Neuronal stem cell (in vitro differentiated cells): ENCODE measurements around the gene AMBRA1.
A peak's percentile ranks its signal among the peaks of the same experiment; 100 is the strongest.

Experiments
- DNase-seq: peaks from one replicate; pipeline ENCODE4 v3.0.0-alpha.2; 2013; ENCODE audit warnings: low spot score
- H2AFZ ChIP-seq: one replicate; pipeline ENCODE4 v1.6.1; 2013; ENCODE audit warnings: mild to moderate bottlenecking, low read length, inconsistent platforms
- H2AK5ac ChIP-seq: 2 replicates; pipeline ENCODE4 v1.6.1; 2013; ENCODE audit warnings: low read depth, mild to moderate bottlenecking, inconsistent platforms, low read length, moderate library complexity, mixed read lengths
- H2BK120ac ChIP-seq: 2 replicates; pipeline ENCODE4 v1.6.1; 2013; ENCODE audit warnings: low read depth, mild to moderate bottlenecking, inconsistent platforms, low read length, moderate library complexity, mixed read lengths
- H2BK12ac ChIP-seq: one replicate; pipeline ENCODE4 v1.6.1; 2013; ENCODE audit warnings: low read length, inconsistent platforms
- H2BK15ac ChIP-seq: 2 replicates; pipeline ENCODE4 v1.6.1; 2013; ENCODE audit warnings: mild to moderate bottlenecking, low read length, inconsistent platforms, mixed read lengths
- H2BK5ac ChIP-seq: one replicate; pipeline ENCODE4 v1.6.1; 2013; ENCODE audit warnings: inconsistent platforms, mild to moderate bottlenecking, low read length, moderate library complexity
- H3K14ac ChIP-seq: one replicate; pipeline ENCODE4 v1.6.1; 2013; ENCODE audit warnings: low read length, inconsistent platforms
- H3K18ac ChIP-seq: 2 replicates; pipeline ENCODE4 v1.6.1; 2013; ENCODE audit warnings: low read length, inconsistent platforms
- H3K23ac ChIP-seq: 2 replicates; pipeline ENCODE4 v1.6.1; 2013; ENCODE audit warnings: low read depth, mild to moderate bottlenecking, mixed read lengths, low read length, inconsistent platforms; ENCODE audit not compliant: poor library complexity
- H3K27ac ChIP-seq: replicated peaks from 3 replicates; pipeline ENCODE4 v1.5.1; 2013; ENCODE audit warnings: low read length, inconsistent platforms
- H3K27me3 ChIP-seq, 3 experiments: 2 replicates each; pipeline ENCODE4 v1.6.1; 2013; ENCODE audit warnings: low read length in 3 of 3, mild to moderate bottlenecking in 2 of 3, inconsistent platforms in 1 of 3, low read depth in 1 of 3, mixed read lengths in 1 of 3, moderate library complexity in 1 of 3; ENCODE audit not compliant: control insufficient read depth in 3 of 3, insufficient read depth in 3 of 3
- H3K36me3 ChIP-seq, 2 donors: replicated peaks in 1 of 2; 2 replicates each; pipeline ENCODE4 v1.6.1; 2013; ENCODE audit warnings: low read length in 2 of 2; ENCODE audit not compliant: control insufficient read depth in 2 of 2, insufficient read depth in 2 of 2
- H3K4ac ChIP-seq: 2 replicates; pipeline ENCODE4 v1.6.1; 2013; ENCODE audit warnings: inconsistent platforms, mild to moderate bottlenecking, low read length, moderate library complexity
- H3K4me1 ChIP-seq, 2 donors: 1 replicate in 1 of 2; 2 replicates in 1 of 2; pipeline ENCODE4 v1.6.1; 2013; ENCODE audit warnings: low read length in 2 of 2, low read depth in 1 of 2; ENCODE audit not compliant: control insufficient read depth in 2 of 2, insufficient read depth in 1 of 2
- H3K4me2 ChIP-seq: one replicate; pipeline ENCODE4 v1.6.1; 2013; ENCODE audit warnings: mild to moderate bottlenecking, low read length, inconsistent platforms; ENCODE audit not compliant: insufficient read depth, poor library complexity, severe bottlenecking
- H3K4me3 ChIP-seq, 2 donors: 2 replicates each; pipeline ENCODE4 v1.5.1; 2013; ENCODE audit warnings: low read length in 2 of 2, mild to moderate bottlenecking in 2 of 2, inconsistent platforms in 1 of 2, moderate library complexity in 1 of 2
- H3K79me1 ChIP-seq: one replicate; pipeline ENCODE4 v1.6.1; 2013; ENCODE audit warnings: low read depth, mild to moderate bottlenecking, inconsistent platforms, low read length, moderate library complexity
- H3K9ac ChIP-seq: one replicate; pipeline ENCODE4 v1.6.1; 2013; ENCODE audit warnings: mild to moderate bottlenecking, low read depth, low read length, inconsistent platforms; ENCODE audit not compliant: poor library complexity
- H3K9me3 ChIP-seq, 2 donors: replicated peaks in 1 of 2; 2 replicates each; pipeline versions ENCODE3 to v1.6.1; 2013; ENCODE audit warnings: low read length in 2 of 2, mild to moderate bottlenecking in 2 of 2, inconsistent platforms in 1 of 2, low read depth in 1 of 2, mixed read lengths in 1 of 2, moderate library complexity in 1 of 2; ENCODE audit not compliant: control insufficient read depth in 2 of 2, insufficient read depth in 1 of 2
- H4K8ac ChIP-seq: one replicate; pipeline ENCODE4 v1.6.1; 2013; ENCODE audit warnings: low read depth, mild to moderate bottlenecking, inconsistent platforms, low read length, moderate library complexity
- H4K91ac ChIP-seq: one replicate; pipeline ENCODE4 v1.6.1; 2013; ENCODE audit warnings: low read length, low read depth, mild to moderate bottlenecking, inconsistent platforms; ENCODE audit not compliant: poor library complexity
- WGBS, 2 donors: extraction: QIAGEN DNeasy Blood & Tissue Kit; methylation state at CpG; one replicate each; pipeline ENCODE4 v1.1.7; 2013; ENCODE audit warnings: missing lambda C conversion rate in 2 of 2, mixed read lengths in 1 of 2; ENCODE audit not compliant: insufficient read length in 2 of 2, insufficient replicate concordance in 1 of 2; ENCODE audit errors: extremely low coverage in 2 of 2; 5-methylcytosine and 5-hydroxymethylcytosine counted together

AMBRA1 gene

GRCh38 chr11:46367916-46368267 is 225.9 kb downstream of the AMBRA1 start:
- H3K23ac ChIP-seq, result peak overlapping the region; percentile 90
- no peak overlapping the region for H3K4ac ChIP-seq
- H3K4me3 ChIP-seq, result no peak overlapping the region
- peaks cover 19 to 25% of the 10 kb centered on the region in 2 donors for H3K4me1 ChIP-seq
- no peak overlapping the region for H2AFZ ChIP-seq
- no peak overlapping the region for H2BK5ac ChIP-seq
- H2BK12ac ChIP-seq, result no peak overlapping the region
- no peak overlapping the region for H4K8ac ChIP-seq
- H3K79me1 ChIP-seq, result peaks cover 7% of the 10 kb centered on the region
- H3K27me3 ChIP-seq, result no peaks in the 10 kb centered on the region
- peak overlapping the region; percentile 66 for H2AK5ac ChIP-seq
- H3K18ac ChIP-seq, result peak overlapping the region; percentile 78
- H3K27ac ChIP-seq, result no peak overlapping the region
- no peak overlapping the region for H3K14ac ChIP-seq
- no peak overlapping the region for H4K91ac ChIP-seq
- peaks cover 0 to 2% of the 10 kb centered on the region in 2 donors for H3K9me3 ChIP-seq
- no peak overlapping the region for H3K4me2 ChIP-seq
- peaks cover 8 to 32% of the 10 kb centered on the region in 2 donors for H3K36me3 ChIP-seq
- H2BK120ac ChIP-seq, result no peak overlapping the region
- WGBS, 2 donors, result no CpG with 5 or more reads among the region's 12 CpGs
- DNase-seq, result no peak
- H2BK15ac ChIP-seq, result no peak overlapping the region
- H3K9ac ChIP-seq, result no peak overlapping the region

GRCh38 chr11:46367244-46367915 is 226.4 kb downstream of the AMBRA1 start:
- Histone ChIP-seq H4K91ac (no peak overlapping the region), H4K8ac (no peak overlapping the region), H2BK12ac (no peak overlapping the region), H3K36me3 (peaks cover 8 to 29% of the 10 kb centered on the region in 2 donors), H3K4ac (no peak overlapping the region), H3K4me3 (no peak overlapping the region), H3K9me3 (peaks cover 0 to 2% of the 10 kb centered on the region in 2 donors), H2BK120ac (no peak overlapping the region), H2BK15ac (no peak overlapping the region), H3K79me1 (peaks cover 9% of the 10 kb centered on the region), H2AFZ (no peak overlapping the region), H3K9ac (peak overlapping the region; percentile 72), H3K27me3 (no peaks in the 10 kb centered on the region), H3K14ac (no peak overlapping the region), H2AK5ac (peak overlapping the region; percentile 66), H3K18ac (peak overlapping the region; percentile 78), H3K23ac (peak overlapping the region; percentile 90), H3K4me2 (no peak overlapping the region), H3K27ac (no peak overlapping the region), H2BK5ac (peak overlapping the region; percentile 85), H3K4me1 (peaks cover 24 to 28% of the 10 kb centered on the region in 2 donors)
- WGBS, 2 donors, result no CpG with 5 or more reads among the region's 32 CpGs
- DNase-seq, result no peak

- peaks cover 30 to 31% of the 10 kb centered on the region in 2 donors for H3K4me1 ChIP-seq
- no peak for DNase-seq
These were observed 227.1 kb downstream of the AMBRA1 start for GRCh38 chr11:46366661-46367161.

GRCh38 chr11:46366260-46366659 is 227.6 kb downstream of the AMBRA1 start:
- peaks cover 0 to 2% of the 10 kb centered on the region in 2 donors for H3K9me3 ChIP-seq
- H3K4ac ChIP-seq, result no peak overlapping the region
- DNase-seq, result no peak
- H3K27me3 ChIP-seq, result no peaks in the 10 kb centered on the region
- H2BK15ac ChIP-seq, result peak overlapping the region; percentile 52
- H3K79me1 ChIP-seq, result peaks cover 16% of the 10 kb centered on the region
- H3K4me3 ChIP-seq, result no peak overlapping the region
- peak overlapping the region; percentile 52 for H3K18ac ChIP-seq
- peaks cover 33 to 35% of the 10 kb centered on the region in 2 donors for H3K4me1 ChIP-seq
- H3K36me3 ChIP-seq, result peaks cover 5 to 22% of the 10 kb centered on the region in 2 donors
- H4K8ac ChIP-seq, result no peak overlapping the region
- H2BK12ac ChIP-seq, result no peak overlapping the region
- no CpG with 5 or more reads among the region's 22 CpGs for WGBS, 2 donors
- H3K14ac ChIP-seq, result no peak overlapping the region
- H3K9ac ChIP-seq, result no peak overlapping the region
- no peak overlapping the region for H3K27ac ChIP-seq
- no peak overlapping the region for H2AK5ac ChIP-seq
- peak overlapping the region; percentile 42 for H2BK5ac ChIP-seq
- no peak overlapping the region for H3K4me2 ChIP-seq
- H4K91ac ChIP-seq, result no peak overlapping the region
- H3K23ac ChIP-seq, result peak overlapping the region; percentile 57
- H2BK120ac ChIP-seq, result no peak overlapping the region
- no peak overlapping the region for H2AFZ ChIP-seq

More at GRCh38 chr11:46366661-46367161, 227.1 kb downstream of the AMBRA1 start:
- Histone ChIP-seq H3K27ac (no peak overlapping the region), H3K9ac (peak overlapping the region; percentile 72), H2AK5ac (peak overlapping the region; percentile 38), H3K27me3 (no peaks in the 10 kb centered on the region), H4K8ac (no peak overlapping the region), H3K23ac (peak overlapping the region; percentile 57), H2BK5ac (peak overlapping the region; percentile 85), H3K18ac (peak overlapping the region; percentile 52), H3K4me3 (no peak overlapping the region), H2BK120ac (no peak overlapping the region), H2BK12ac (no peak overlapping the region), H3K79me1 (peaks cover 16% of the 10 kb centered on the region), H3K4ac (no peak overlapping the region), H3K36me3 (peaks cover 8 to 24% of the 10 kb centered on the region in 2 donors), H2AFZ (no peak overlapping the region), H3K14ac (no peak overlapping the region), H4K91ac (no peak overlapping the region), H3K4me2 (no peak overlapping the region), H3K9me3 (peaks cover 0 to 2% of the 10 kb centered on the region in 2 donors), H2BK15ac (peak overlapping the region; percentile 52)
- WGBS, 2 donors, result no CpG with 5 or more reads among the region's 31 CpGs
